BLaER1 (cell line): ENCODE measurements around the gene DRG1.
A peak's percentile ranks its signal among the peaks of the same experiment; 100 is the strongest.
"Not testable (repeated sequence)": the region's sequence is repeated elsewhere in the genome, so short reads cannot be mapped to it uniquely, and the experiment has no call there.

Source experiments
- H3K27ac ChIP-seq: shearing (Covaris generic); formaldehyde crosslinking; 2 replicates; pipeline ENCODE4 v1.8.1; 2022
- H3K27me3 ChIP-seq: shearing (Covaris generic); formaldehyde crosslinking; 2 replicates; pipeline ENCODE4 v1.8.1; 2022
- H3K36me3 ChIP-seq: shearing (Covaris generic); formaldehyde crosslinking; 2 replicates; pipeline ENCODE4 v1.8.1; 2022
- H3K4me1 ChIP-seq: shearing (Covaris generic); formaldehyde crosslinking; 2 replicates; pipeline ENCODE4 v1.8.1; 2022
- H3K4me2 ChIP-seq: shearing (Covaris generic); formaldehyde crosslinking; 2 replicates; pipeline ENCODE4 v1.8.1; 2022
- H3K4me3 ChIP-seq: shearing (Covaris generic); formaldehyde crosslinking; 2 replicates; pipeline ENCODE4 v1.8.1; 2022
- H3K9ac ChIP-seq: shearing (Covaris generic); formaldehyde crosslinking; 2 replicates; pipeline ENCODE4 v1.8.1; 2022
- H3K9me3 ChIP-seq: shearing (Covaris generic); formaldehyde crosslinking; 2 replicates; pipeline ENCODE4 v1.8.1; 2022
- H4K20me1 ChIP-seq: shearing (Covaris generic); formaldehyde crosslinking; 2 replicates; pipeline ENCODE4 v1.8.1; 2022
- Cebpa-rat ChIP-seq: shearing (Covaris generic); IDR thresholded peaks from 2 replicates; pipeline ENCODE4 v1.8.1; 2022

Gene DRG1, protein sequence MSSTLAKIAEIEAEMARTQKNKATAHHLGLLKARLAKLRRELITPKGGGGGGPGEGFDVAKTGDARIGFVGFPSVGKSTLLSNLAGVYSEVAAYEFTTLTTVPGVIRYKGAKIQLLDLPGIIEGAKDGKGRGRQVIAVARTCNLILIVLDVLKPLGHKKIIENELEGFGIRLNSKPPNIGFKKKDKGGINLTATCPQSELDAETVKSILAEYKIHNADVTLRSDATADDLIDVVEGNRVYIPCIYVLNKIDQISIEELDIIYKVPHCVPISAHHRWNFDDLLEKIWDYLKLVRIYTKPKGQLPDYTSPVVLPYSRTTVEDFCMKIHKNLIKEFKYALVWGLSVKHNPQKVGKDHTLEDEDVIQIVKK

DNA sequence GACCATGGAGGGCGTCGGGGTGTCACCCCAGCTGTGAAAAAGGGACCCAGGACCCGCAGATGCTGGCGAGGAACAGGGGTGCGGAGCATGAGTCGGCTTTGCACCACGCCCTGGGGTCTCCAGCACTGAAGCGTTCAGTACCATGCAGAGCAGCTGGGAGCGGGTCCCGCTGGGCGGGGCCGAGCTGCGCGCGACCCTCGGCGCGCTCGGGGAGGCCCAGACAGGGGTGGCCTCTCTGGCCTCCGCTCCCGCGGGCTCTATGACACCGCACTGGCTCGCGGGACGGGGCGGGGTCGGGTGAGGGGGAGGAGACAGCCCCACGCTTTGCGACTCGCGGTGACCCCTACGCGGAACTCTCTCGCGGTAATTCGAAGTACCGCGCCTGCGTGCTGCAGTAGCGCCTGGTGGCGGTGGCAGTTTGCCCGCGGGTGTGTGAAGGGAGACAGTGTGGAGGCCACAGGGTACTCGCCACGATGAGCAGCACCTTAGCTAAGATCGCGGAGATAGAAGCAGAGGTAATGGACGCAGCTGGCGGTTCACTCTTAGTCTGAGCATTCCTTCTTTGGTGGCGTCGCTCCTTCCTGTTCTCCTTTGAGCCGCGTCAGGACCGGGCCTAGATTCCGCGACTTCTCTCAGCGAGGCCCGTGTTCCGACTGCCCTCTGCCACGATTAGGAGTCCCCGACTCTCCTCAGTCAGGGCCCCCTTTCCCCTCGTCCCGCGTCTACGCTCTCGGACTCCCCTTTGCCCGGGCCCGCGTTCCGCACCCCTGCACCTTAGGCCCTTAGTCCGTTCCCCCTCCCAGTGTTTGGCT lies at the start of gene DRG1:
DRG1 (plus strand) TSS at position 394 of the 812 bp plus-strand sequence; CDS start at position 474, 80 bp downstream.
- peaks cover 21% of the 10 kb centered on the region for H3K4me1 ChIP-seq

DNA sequence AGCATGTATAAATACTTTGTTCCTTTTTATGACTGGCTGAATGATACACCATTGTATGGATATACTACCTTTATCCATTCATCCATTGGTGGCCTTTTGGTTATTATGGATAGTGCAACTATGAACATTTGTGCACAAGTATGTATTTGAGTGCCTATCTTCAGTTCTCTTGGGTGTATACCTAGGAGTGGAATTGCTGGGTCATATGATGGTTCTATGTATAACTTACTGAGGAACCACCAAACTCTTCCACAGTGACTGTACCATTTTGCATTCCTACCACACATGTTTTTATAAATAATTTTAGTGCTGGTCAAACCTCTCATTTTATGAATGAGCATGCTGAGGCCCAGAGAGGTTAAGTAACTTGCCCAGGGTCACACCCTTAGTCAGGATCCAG lies 49.4 kb upstream of the DRG1 start:
- peaks cover 13% of the 10 kb centered on the region for H3K4me1 ChIP-seq
- no peaks in the 10 kb centered on the region for H3K9me3 ChIP-seq
- H3K9ac ChIP-seq: no peak overlapping the region
- H4K20me1 ChIP-seq: peaks cover 8% of the 10 kb centered on the region
- H3K4me2 ChIP-seq: no peak overlapping the region
- TF ChIP-seq Cebpa-rat: no peak
- no peaks in the 10 kb centered on the region for H3K36me3 ChIP-seq
- no peak overlapping the region for H3K27ac ChIP-seq
- H3K4me3 ChIP-seq: no peak overlapping the region
- no peaks in the 10 kb centered on the region for H3K27me3 ChIP-seq

More for the DNA sequence above, at the start of gene DRG1:
- peak within 1 kb of the TSS; percentile 97 for H3K27ac ChIP-seq
- peaks cover 38% of the 10 kb centered on the region for H3K36me3 ChIP-seq
- H3K27me3 ChIP-seq: no peaks in the 10 kb centered on the region
- H3K9ac ChIP-seq: peak within 1 kb of the TSS; percentile 98
- peak within 1 kb of the TSS; percentile 99 for H3K4me2 ChIP-seq
- TF ChIP-seq Cebpa-rat: no peak
- 0 out of 2 replicates have a peak, but pooled peaks cover 2% of the 10 kb centered on the region for H3K9me3 ChIP-seq
- peak within 1 kb of the TSS; percentile 97 for H3K4me3 ChIP-seq
- peaks cover 47% of the 10 kb centered on the region for H4K20me1 ChIP-seq

DNA sequence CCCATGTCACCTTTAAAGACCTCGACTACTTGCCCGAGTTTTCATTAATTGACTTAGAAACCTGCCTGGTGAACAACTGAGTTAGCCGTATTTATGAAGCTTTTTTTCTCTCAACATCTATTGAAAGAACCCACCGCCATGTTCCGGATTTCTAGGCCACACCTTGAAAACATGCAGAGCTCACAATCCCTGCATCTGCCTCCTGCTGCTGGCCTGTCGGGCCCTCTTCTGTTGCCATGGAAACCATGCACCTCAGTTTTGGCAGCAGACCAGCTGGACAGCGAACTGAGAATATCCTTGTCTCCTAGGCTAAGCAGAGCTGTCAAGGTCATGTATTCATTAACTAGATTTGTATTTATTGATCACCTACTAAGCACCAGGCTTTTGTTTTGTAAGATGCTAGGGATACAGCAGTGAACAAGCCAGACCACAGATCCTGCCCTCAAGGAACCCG lies 49.0 kb upstream of the DRG1 start:
- Histone ChIP-seq H3K36me3 (no peaks in the 10 kb centered on the region), H3K4me1 (peaks cover 9% of the 10 kb centered on the region), H3K4me3 (no peak overlapping the region), H3K27me3 (no peaks in the 10 kb centered on the region), H3K9me3 (no peaks in the 10 kb centered on the region), H4K20me1 (peaks cover 3% of the 10 kb centered on the region), H3K9ac (no peak overlapping the region), H3K4me2 (no peak overlapping the region), H3K27ac (no peak overlapping the region)
- TF ChIP-seq Cebpa-rat: no peak

DNA sequence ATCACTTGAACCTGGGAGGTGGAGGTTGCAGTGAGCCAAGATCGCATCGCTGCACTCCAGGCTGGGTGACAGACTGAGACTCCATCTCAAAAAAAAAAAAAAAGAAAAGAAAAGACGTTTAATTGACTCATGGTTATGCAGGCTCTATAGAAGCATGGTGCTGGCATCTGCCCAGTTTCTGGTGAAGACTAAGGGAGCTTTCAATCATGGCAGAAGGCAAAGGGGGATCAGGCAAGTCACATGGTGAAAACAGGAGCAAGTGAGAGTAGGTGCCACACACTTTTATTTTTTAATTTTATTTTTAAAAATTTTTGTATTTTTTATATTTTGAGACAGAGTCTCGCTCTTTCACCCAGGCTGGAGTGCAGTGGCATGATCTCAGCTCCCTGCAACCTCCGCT lies 44.9 kb upstream of the DRG1 start:
- Histone ChIP-seq H3K9me3 (no peaks in the 10 kb centered on the region), H3K27ac (no peak overlapping the region), H3K9ac (no peak overlapping the region), H3K4me2 (no peak overlapping the region), H4K20me1 (no peaks in the 10 kb centered on the region), H3K27me3 (no peaks in the 10 kb centered on the region), H3K36me3 (no peaks in the 10 kb centered on the region), H3K4me3 (no peak overlapping the region), H3K4me1 (no peaks in the 10 kb centered on the region)
- TF ChIP-seq Cebpa-rat: no peak

DNA sequence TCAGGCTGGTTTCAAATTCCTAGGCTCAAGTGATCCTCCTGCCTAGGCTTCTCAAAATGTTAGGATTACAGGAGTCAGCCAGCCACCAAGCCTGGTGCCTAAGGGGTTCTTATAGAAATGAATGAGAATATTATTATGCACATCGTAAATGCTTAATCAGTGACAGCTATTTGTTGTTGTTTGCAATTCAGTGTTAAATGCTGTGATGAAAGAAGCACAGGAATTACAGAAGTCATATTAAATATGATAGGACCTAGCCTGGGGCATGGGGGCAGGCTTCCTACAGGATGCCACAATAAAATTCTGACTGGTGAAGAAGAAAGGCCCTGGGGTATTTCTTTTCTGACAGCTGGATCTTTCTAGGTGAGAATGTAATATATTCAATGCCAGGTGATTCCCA lies 39.4 kb upstream of the DRG1 start:
- Histone ChIP-seq H3K4me3 (no peak overlapping the region), H3K9ac (no peak overlapping the region), H3K27me3 (no peaks in the 10 kb centered on the region), H3K27ac (no peak overlapping the region), H4K20me1 (no peaks in the 10 kb centered on the region), H3K4me1 (no peaks in the 10 kb centered on the region), H3K9me3 (no peaks in the 10 kb centered on the region), H3K4me2 (no peak overlapping the region), H3K36me3 (no peaks in the 10 kb centered on the region)
- TF ChIP-seq Cebpa-rat: no peak

DNA sequence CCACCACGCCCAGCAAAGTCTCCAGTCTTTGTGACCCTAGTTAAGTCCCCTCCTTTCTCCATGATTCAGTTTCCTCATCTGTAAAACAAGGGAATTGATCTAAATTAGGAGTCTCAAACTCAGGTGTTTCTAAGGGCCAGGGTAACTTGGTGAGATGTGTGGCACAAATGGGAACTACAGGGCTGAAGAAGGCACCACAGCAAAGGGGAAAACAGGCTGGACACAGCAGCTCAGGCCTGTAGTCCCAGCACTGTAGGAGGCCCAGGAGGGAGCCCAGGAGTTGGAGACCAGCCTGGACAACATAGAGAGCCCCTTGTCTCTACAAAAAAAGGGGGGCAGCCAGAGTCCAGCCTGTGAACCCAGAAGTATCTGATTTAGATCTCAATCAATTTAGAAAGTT lies 37.7 kb upstream of the DRG1 start:
- TF ChIP-seq Cebpa-rat: no peak
- Histone ChIP-seq H3K36me3 (no peaks in the 10 kb centered on the region), H3K27me3 (no peaks in the 10 kb centered on the region), H3K27ac (no peak overlapping the region), H3K9me3 (no peaks in the 10 kb centered on the region), H4K20me1 (no peaks in the 10 kb centered on the region), H3K9ac (no peak overlapping the region), H3K4me1 (no peaks in the 10 kb centered on the region), H3K4me3 (no peak overlapping the region), H3K4me2 (no peak overlapping the region)

DNA sequence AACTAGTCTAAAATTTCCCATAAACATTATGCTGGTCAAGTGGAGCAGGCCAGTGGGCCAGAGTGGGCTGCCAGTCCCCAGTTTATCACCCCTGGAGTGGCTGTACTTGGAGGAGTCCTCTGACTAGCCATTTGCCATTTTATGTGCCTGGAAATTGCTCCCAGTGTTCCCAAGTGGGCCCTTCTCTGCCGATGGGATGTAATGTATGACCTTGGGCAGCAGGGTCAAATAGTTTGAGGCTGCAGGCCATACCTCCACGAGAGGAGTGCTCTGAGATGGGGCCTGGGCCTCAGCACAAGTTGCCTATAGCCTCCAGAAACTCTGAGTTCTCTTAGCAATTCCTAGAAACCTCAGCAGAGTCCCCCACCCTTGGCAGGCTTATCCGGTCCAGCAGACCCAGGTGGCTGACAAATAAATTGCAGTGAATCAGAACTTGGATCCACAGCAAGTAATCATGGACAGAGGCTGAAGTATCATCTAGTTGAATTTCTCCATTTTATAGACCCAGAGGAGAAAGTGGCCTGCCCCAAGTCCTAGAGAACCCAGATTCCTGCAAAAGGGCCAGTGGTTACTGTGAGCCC lies 35.4 kb upstream of the DRG1 start:
- Histone ChIP-seq H4K20me1 (no peaks in the 10 kb centered on the region), H3K4me2 (no peak overlapping the region), H3K9me3 (no peaks in the 10 kb centered on the region), H3K27me3 (no peaks in the 10 kb centered on the region), H3K9ac (no peak overlapping the region), H3K4me1 (no peaks in the 10 kb centered on the region), H3K36me3 (no peaks in the 10 kb centered on the region), H3K4me3 (no peak overlapping the region), H3K27ac (no peak overlapping the region)
- TF ChIP-seq Cebpa-rat: no peak

DNA sequence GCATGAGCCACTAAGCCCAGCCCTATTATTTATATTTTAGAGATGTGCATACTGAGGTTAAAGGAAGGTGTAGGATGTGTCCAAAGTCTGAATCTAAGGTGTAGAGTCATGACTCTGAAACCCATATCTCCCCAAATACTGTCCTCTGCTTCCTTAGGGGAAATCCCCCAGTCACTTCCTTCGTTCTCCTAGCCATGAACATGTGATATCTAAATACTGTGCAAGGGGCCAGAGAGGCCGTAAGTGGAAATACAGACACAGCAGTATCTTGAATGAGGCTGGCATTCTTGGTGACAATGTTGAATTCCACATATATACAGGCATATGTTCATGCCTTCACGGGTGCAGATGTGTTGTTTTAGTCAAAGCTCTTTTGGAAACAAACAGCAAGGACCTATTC lies 32.0 kb upstream of the DRG1 start:
- Histone ChIP-seq H3K27me3 (no peaks in the 10 kb centered on the region), H4K20me1 (no peaks in the 10 kb centered on the region), H3K27ac (no peak overlapping the region), H3K4me1 (no peaks in the 10 kb centered on the region), H3K36me3 (no peaks in the 10 kb centered on the region), H3K9ac (no peak overlapping the region), H3K4me3 (no peak overlapping the region), H3K9me3 (no peaks in the 10 kb centered on the region), H3K4me2 (no peak overlapping the region)
- TF ChIP-seq Cebpa-rat: no peak

DNA sequence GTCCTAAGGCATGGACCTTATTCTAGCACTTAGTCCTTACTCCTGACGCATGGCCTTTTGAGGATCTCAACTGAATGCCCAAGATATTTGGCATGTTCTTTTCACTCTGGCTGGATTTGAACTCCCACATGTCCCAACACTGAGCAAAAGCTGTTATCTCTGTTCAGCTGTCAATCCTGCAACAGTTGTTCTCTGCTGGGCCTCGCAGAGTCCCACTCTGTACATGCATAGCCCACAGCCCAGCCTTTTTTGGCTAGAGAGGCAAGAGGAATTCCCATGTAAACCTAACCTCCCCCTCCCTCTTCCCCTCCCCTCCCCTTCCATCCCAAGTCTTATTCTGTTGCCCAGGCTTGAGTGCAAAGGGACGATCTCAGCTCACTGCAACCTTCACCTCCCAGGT lies 21.8 kb upstream of the DRG1 start:
- Histone ChIP-seq H3K4me2 (no peak overlapping the region), H3K36me3 (no peaks in the 10 kb centered on the region), H3K4me1 (no peaks in the 10 kb centered on the region), H3K9me3 (no peaks in the 10 kb centered on the region), H3K4me3 (no peak overlapping the region), H4K20me1 (no peaks in the 10 kb centered on the region), H3K9ac (no peak overlapping the region), H3K27me3 (no peaks in the 10 kb centered on the region), H3K27ac (no peak overlapping the region)
- TF ChIP-seq Cebpa-rat: no peak

DNA sequence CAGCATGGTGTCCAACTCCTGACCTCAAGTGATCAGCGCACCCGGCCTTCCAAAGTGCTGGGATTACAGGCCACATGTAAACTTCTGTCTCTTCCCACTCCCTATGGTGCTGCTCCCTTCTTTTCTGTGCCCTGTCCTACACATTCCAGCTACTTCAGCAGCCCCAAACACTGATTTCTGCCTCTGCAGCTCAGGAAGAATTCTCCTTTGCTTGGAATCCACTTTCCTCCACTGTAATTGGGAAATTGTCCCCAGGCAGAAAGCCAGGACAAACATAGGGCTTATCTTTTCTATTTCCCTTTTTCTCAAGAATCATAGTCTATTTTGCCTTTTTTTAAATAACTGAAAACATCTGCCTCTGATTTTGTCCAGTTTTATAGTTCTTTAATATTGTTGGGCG lies 21.3 kb upstream of the DRG1 start:
- no peak overlapping the region for H3K9ac ChIP-seq
- no peaks in the 10 kb centered on the region for H3K4me1 ChIP-seq
- H4K20me1 ChIP-seq: no peaks in the 10 kb centered on the region
- H3K4me2 ChIP-seq: no peak overlapping the region
- no peak for TF ChIP-seq Cebpa-rat
- no peaks in the 10 kb centered on the region for H3K27me3 ChIP-seq
- H3K36me3 ChIP-seq: no peaks in the 10 kb centered on the region
- no peak overlapping the region for H3K4me3 ChIP-seq
- H3K27ac ChIP-seq: no peak overlapping the region
- H3K9me3 ChIP-seq: no peaks in the 10 kb centered on the region

DNA sequence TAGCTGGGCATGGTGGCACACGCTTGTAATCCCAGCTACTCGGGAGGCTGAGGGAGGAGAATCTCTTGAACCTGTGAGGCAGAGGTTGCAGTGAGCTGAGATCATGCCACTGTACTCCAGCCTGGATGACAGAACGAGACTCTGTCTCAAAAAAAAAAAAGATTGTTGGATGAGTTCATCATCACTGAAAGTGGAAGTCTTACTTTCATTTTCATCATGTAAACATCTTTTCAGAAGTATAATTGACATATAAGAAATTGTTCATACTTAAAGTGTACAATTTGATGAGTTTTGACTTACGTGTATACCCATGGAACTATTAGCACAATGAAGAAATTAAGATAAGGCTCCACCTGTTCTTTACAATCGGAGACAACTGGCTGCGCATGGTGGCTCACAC lies 20.8 kb upstream of the DRG1 start:
- H3K4me2 ChIP-seq, H3K9ac ChIP-seq, H3K4me1 ChIP-seq, H3K4me3 ChIP-seq, H3K27me3 ChIP-seq, H3K9me3 ChIP-seq, H3K27ac ChIP-seq, H3K36me3 ChIP-seq, H4K20me1 ChIP-seq: not testable (repeated sequence)
